Measurements from ENCODE around the gene LRRFIP1. TPM values are rescaled to one million over a fixed set of nuclear protein-coding genes. Genes with fewer than 3 reads are reported as not detected.

LRRFIP1 gene
- total and polyA plus RNA-seq, 2 of the 13 experiments (the other 11 are each of a cell fraction or from before 2014, with no cell fraction given) = 15.9 to 40.5 TPM

DNA sequence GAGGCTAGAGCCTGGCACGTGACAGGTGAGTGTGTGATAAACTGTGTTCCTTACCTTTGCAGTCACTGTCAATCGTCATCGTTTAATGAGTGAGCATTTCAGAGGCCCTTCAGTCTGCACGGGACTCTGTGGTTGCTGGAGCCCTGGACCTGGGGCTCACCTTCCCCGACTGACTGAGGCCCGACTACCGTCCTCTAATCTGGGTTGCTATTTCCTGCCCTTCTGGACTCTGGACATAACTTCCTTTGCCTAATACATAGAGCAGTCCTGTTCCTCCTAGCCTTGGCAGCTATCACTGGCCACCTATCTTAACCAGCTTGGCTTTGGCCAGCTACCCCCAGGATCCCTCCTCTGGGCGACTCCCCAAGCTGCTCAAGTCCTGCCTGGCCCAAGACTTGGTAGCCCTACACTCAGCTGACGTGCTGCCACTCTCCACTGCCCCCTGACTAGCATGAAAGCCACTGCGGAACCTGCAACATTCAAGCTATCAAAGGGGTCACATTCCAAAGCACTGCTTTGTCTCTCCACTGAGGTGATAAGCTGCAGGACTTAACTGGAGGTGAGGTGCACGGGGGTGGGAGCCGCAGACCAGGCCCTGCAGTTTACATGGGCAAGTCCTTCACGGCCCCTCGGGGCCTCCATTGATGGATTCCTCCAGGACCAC, 25.8 kb upstream of the LRRFIP1 start (continued):
- TF ChIP-seq, protein P1, sequence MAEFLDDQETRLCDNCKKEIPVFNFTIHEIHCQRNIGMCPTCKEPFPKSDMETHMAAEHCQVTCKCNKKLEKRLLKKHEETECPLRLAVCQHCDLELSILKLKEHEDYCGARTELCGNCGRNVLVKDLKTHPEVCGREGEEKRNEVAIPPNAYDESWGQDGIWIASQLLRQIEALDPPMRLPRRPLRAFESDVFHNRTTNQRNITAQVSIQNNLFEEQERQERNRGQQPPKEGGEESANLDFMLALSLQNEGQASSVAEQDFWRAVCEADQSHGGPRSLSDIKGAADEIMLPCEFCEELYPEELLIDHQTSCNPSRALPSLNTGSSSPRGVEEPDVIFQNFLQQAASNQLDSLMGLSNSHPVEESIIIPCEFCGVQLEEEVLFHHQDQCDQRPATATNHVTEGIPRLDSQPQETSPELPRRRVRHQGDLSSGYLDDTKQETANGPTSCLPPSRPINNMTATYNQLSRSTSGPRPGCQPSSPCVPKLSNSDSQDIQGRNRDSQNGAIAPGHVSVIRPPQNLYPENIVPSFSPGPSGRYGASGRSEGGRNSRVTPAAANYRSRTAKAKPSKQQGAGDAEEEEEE (CRISPR knock-in tag; IDR thresholded peaks at IDR 0.05; ENCODE audit: borderline replicate concordance) = no peak
- TF ChIP-seq TMF1 (CRISPR knock-in tag; IDR thresholded peaks at IDR 0.05; ENCODE audit: low read depth) (peak; percentile 54; the same call in 1 of the 2 replicates), ETV5 (CRISPR knock-in tag; IDR thresholded peaks at IDR 0.05; ENCODE audit: borderline replicate concordance) (peak; percentile 93), MAFG (CRISPR knock-in tag; IDR thresholded peaks at IDR 0.05) (no peak), MYNN (CRISPR knock-in tag; IDR thresholded peaks at IDR 0.05; ENCODE audit: low read depth) (no peak), ZFP82 (CRISPR knock-in tag; IDR thresholded peaks at IDR 0.05; ENCODE audit: borderline replicate concordance) (no peak), RELA (CRISPR knock-in tag; IDR thresholded peaks at IDR 0.05) (no peak), FOXK1 (CRISPR knock-in tag; IDR thresholded peaks at IDR 0.05; ENCODE audit: borderline replicate concordance, low read depth) (no peak; the same call in 1 of the 2 replicates), NFKB2 (CRISPR knock-in tag; IDR thresholded peaks at IDR 0.05; ENCODE audit: borderline replicate concordance) (peak; percentile 58; the same call in 1 of the 2 replicates), ZNF709 (CRISPR knock-in tag; IDR thresholded peaks at IDR 0.05) (peak; percentile 70; the same call in 1 of the 2 replicates), ZNF235 (CRISPR knock-in tag; IDR thresholded peaks at IDR 0.05; ENCODE audit: borderline replicate concordance) (no peak), RORA (CRISPR knock-in tag; IDR thresholded peaks at IDR 0.05) (no peak), CCDC6 (CRISPR knock-in tag; IDR thresholded peaks at IDR 0.05) (no peak), FIP1L1 (IDR thresholded peaks at IDR 0.05; ENCODE audit: borderline replicate concordance, insufficient read depth, low read depth, low read length) (no peak), ZNF570 (CRISPR knock-in tag; IDR thresholded peaks at IDR 0.05; ENCODE audit: borderline replicate concordance) (no peak)
- TF ChIP-seq, protein P2, sequence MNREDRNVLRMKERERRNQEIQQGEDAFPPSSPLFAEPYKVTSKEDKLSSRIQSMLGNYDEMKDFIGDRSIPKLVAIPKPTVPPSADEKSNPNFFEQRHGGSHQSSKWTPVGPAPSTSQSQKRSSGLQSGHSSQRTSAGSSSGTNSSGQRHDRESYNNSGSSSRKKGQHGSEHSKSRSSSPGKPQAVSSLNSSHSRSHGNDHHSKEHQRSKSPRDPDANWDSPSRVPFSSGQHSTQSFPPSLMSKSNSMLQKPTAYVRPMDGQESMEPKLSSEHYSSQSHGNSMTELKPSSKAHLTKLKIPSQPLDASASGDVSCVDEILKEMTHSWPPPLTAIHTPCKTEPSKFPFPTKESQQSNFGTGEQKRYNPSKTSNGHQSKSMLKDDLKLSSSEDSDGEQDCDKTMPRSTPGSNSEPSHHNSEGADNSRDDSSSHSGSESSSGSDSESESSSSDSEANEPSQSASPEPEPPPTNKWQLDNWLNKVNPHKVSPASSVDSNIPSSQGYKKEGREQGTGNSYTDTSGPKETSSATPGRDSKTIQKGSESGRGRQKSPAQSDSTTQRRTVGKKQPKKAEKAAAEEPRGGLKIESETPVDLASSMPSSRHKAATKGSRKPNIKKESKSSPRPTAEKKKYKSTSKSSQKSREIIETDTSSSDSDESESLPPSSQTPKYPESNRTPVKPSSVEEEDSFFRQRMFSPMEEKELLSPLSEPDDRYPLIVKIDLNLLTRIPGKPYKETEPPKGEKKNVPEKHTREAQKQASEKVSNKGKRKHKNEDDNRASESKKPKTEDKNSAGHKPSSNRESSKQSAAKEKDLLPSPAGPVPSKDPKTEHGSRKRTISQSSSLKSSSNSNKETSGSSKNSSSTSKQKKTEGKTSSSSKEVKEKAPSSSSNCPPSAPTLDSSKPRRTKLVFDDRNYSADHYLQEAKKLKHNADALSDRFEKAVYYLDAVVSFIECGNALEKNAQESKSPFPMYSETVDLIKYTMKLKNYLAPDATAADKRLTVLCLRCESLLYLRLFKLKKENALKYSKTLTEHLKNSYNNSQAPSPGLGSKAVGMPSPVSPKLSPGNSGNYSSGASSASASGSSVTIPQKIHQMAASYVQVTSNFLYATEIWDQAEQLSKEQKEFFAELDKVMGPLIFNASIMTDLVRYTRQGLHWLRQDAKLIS (CRISPR knock-in tag; IDR thresholded peaks at IDR 0.05) = no peak
- TF ChIP-seq, protein P3, sequence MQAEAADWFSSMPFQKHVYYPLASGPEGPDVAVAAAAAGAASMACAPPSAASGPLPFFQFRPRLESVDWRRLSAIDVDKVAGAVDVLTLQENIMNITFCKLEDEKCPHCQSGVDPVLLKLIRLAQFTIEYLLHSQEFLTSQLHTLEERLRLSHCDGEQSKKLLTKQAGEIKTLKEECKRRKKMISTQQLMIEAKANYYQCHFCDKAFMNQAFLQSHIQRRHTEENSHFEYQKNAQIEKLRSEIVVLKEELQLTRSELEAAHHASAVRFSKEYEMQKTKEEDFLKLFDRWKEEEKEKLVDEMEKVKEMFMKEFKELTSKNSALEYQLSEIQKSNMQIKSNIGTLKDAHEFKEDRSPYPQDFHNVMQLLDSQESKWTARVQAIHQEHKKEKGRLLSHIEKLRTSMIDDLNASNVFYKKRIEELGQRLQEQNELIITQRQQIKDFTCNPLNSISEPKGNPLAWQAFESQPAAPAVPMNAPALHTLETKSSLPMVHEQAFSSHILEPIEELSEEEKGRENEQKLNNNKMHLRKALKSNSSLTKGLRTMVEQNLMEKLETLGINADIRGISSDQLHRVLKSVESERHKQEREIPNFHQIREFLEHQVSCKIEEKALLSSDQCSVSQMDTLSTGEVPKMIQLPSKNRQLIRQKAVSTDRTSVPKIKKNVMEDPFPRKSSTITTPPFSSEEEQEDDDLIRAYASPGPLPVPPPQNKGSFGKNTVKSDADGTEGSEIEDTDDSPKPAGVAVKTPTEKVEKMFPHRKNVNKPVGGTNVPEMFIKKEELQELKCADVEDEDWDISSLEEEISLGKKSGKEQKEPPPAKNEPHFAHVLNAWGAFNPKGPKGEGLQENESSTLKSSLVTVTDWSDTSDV (CRISPR knock-in tag; IDR thresholded peaks at IDR 0.05) = no peak
- TF ChIP-seq, protein P4, sequence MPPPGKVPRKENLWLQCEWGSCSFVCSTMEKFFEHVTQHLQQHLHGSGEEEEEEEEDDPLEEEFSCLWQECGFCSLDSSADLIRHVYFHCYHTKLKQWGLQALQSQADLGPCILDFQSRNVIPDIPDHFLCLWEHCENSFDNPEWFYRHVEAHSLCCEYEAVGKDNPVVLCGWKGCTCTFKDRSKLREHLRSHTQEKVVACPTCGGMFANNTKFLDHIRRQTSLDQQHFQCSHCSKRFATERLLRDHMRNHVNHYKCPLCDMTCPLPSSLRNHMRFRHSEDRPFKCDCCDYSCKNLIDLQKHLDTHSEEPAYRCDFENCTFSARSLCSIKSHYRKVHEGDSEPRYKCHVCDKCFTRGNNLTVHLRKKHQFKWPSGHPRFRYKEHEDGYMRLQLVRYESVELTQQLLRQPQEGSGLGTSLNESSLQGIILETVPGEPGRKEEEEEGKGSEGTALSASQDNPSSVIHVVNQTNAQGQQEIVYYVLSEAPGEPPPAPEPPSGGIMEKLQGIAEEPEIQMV (CRISPR knock-in tag; IDR thresholded peaks at IDR 0.05; ENCODE audit: low read depth) = peak; percentile 45; the same call in 1 of the 2 replicates

Data from HepG2 (cell line).